Measurements from ENCODE around the gene MIPOL1. TPM values are rescaled to one million over a fixed set of nuclear protein-coding genes. Genes with fewer than 3 reads are reported as not detected.

The MIPOL1 gene
- total RNA-seq, 1 donor from 2014 or later: 18.4 TPM

DNA sequence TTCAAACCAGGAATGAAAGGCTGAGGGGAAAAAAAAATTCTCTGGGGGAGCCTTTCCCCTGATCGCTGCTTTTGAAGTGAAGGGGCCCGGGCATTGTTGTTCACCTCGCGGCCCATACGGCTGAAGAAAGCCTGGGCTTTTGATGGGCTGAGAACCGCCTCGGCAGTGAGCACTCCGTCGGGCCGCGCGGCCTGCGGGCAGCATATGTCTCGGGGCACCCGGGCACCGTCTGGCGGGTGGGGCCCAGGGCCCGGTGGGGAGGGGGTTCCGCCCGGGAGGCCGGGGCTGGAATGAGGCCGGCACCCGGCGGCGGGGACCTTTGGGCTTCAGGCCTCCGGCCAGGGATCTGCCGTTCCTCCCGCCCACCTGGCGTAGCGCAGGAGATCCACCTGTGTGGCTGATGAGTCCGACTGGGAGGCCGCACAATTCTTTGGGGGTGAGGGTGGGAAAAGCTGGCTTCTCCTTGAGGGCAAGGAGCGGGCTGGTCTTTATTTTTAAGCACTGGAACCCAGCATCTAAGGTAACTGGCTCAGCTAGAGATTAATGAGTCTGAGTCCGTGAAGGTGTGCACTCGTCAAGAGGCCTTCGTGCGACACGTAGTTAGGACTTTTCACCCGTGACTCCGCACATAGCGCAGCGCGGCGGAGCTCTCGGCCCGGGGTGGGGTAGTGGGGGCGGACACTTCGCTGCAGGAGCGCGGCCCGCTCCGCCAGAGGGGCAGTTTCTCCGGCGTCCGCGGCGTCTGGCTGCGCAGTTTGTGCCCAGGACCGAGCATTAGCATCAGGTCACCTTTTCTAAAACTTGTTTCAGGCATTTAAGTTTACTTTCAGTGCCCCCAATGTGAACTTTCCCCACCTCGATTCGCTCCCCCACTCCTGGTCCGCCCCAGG is 386.7 kb downstream of the MIPOL1 start:
- no peak overlapping the region for H3K27ac ChIP-seq
- TF ChIP-seq, protein P1, sequence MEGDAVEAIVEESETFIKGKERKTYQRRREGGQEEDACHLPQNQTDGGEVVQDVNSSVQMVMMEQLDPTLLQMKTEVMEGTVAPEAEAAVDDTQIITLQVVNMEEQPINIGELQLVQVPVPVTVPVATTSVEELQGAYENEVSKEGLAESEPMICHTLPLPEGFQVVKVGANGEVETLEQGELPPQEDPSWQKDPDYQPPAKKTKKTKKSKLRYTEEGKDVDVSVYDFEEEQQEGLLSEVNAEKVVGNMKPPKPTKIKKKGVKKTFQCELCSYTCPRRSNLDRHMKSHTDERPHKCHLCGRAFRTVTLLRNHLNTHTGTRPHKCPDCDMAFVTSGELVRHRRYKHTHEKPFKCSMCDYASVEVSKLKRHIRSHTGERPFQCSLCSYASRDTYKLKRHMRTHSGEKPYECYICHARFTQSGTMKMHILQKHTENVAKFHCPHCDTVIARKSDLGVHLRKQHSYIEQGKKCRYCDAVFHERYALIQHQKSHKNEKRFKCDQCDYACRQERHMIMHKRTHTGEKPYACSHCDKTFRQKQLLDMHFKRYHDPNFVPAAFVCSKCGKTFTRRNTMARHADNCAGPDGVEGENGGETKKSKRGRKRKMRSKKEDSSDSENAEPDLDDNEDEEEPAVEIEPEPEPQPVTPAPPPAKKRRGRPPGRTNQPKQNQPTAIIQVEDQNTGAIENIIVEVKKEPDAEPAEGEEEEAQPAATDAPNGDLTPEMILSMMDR (IDR thresholded peaks at IDR 0.05): no peak
- TF ChIP-seq EZH2 (IDR thresholded peaks at IDR 0.05): peak; percentile 80
- peak; percentile 87 for TF ChIP-seq EZH2phosphoT487 (IDR thresholded peaks at IDR 0.05)
- peak overlapping the region; percentile 76 for H3K4me2 ChIP-seq
- no peaks in the 10 kb centered on the region for H3K9me3 ChIP-seq (ENCODE audit: low read depth)
- Mint-ChIP-seq H3K36me3 (no peaks in the 10 kb centered on the region), H3K4me1 (peaks cover 45% of the 10 kb centered on the region), H3K27ac (no peak overlapping the region), H3K4me3 (peak overlapping the region; percentile 77), H3K9me3 (no peaks in the 10 kb centered on the region), H3K27me3 (ENCODE audit: insufficient read depth, low read depth) (peaks cover 61% of the 10 kb centered on the region)
- no peaks in the 10 kb centered on the region for H3K36me3 ChIP-seq
- no peak overlapping the region for H2AFZ ChIP-seq (replicated peaks)
- no peak overlapping the region for H3K9ac ChIP-seq
- no peaks in the 10 kb centered on the region for H3K79me2 ChIP-seq (ENCODE audit: low read depth)
- peaks cover 54% of the 10 kb centered on the region for H3F3A ChIP-seq (ENCODE audit: low read depth)
- peaks cover 100% of the 10 kb centered on the region for H3K27me3 ChIP-seq
- H3K4me1 ChIP-seq: peaks cover 37% of the 10 kb centered on the region
- H3K4me3 ChIP-seq: peak overlapping the region; percentile 34
- peaks cover 87% of the 10 kb centered on the region for H4K20me1 ChIP-seq (ENCODE audit: low read depth)
- DNase-seq (ENCODE audit: low spot score): no peak

DNA sequence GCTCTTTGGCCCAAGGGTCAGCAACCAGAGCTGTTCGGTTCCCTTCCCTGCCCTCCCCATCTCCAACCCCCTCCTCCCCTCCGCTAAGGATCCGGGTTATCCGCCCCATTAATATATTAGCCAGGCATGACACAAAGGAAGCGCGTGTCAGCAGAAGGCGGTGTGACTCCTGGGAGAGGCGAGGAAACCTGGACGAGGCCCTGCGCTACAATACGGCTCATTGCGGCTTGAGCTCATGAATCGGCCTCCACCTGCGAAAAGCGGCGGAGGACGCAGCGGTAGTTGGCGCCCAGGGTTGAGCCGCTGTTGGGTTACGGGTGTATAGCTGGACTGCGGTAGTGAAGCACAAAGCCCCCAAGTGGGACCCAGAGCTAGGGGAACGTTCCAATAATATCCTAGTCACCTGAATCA is 387.4 kb downstream of the MIPOL1 start:
- Histone ChIP-seq H2AFZ (replicated peaks) (no peak overlapping the region), H3K27me3 (peaks cover 100% of the 10 kb centered on the region), H3K4me1 (peaks cover 37% of the 10 kb centered on the region), H3K9ac (no peak overlapping the region), H3K9me3 (ENCODE audit: low read depth) (no peaks in the 10 kb centered on the region), H3K4me2 (peak overlapping the region; percentile 76), H4K20me1 (ENCODE audit: low read depth) (peaks cover 87% of the 10 kb centered on the region), H3K36me3 (no peaks in the 10 kb centered on the region), H3K27ac (no peak overlapping the region), H3F3A (ENCODE audit: low read depth) (peaks cover 59% of the 10 kb centered on the region), H3K79me2 (ENCODE audit: low read depth) (no peaks in the 10 kb centered on the region), H3K4me3 (no peak overlapping the region)
- Mint-ChIP-seq H3K36me3 (no peaks in the 10 kb centered on the region), H3K4me3 (peak overlapping the region; percentile 68), H3K9me3 (no peaks in the 10 kb centered on the region), H3K27ac (no peak overlapping the region), H3K27me3 (ENCODE audit: insufficient read depth, low read depth) (peaks cover 66% of the 10 kb centered on the region), H3K4me1 (peaks cover 39% of the 10 kb centered on the region)
- TF ChIP-seq EZH2 (IDR thresholded peaks at IDR 0.05): peak; percentile 44
- peak; percentile 8 for TF ChIP-seq EZH2phosphoT487 (IDR thresholded peaks at IDR 0.05)
- TF ChIP-seq, protein P1 (IDR thresholded peaks at IDR 0.05): no peak
- peak; percentile 66 for DNase-seq (ENCODE audit: low spot score)

DNA sequence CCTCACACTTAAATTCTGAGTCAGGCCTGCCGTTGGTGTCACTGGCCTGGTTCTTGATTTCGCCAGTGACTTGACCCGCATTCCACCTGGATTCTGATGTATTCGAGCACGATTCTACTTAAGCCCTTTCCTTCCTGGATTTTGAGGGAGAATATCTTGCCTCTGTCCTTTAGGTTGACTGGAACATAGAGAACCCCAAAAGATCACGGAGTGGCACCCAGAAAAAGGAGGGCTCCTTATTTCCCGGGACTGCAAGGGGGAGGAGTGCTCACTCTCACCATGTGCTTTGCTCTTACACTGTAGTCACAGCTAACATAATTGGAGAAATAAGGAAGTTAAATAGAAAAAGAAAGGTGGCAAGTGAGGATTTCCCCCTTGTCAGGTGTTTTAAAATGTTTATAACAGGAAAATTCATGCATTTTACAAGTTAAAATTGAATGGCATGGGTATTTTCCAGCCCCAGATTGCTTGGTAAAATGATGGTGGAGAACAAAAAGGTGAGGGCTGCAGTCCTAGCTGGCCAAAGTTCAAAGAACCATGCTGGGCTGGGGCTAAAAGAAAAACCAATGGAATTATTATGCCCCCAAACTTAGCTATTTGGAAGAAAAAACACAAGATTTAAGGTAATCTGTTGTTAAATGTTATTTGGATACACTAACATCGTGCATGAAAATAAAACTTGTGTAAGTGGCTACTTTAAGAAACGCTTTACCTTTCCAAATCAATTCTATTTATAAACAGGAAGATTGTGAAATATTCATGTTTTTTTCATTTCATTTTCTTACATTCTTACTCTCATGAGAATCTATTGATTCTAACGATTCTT is 388.4 kb downstream of the MIPOL1 start:
- H3K9me3 ChIP-seq (ENCODE audit: low read depth): no peaks in the 10 kb centered on the region
- no peak overlapping the region for H3K4me2 ChIP-seq
- H3K4me3 ChIP-seq: no peak overlapping the region
- H3K27ac Mint-ChIP-seq: no peak overlapping the region
- H3K4me1 ChIP-seq: peaks cover 37% of the 10 kb centered on the region
- no peak overlapping the region for H3K4me3 Mint-ChIP-seq
- H3K27me3 Mint-ChIP-seq (ENCODE audit: insufficient read depth, low read depth): peaks cover 77% of the 10 kb centered on the region
- no peaks in the 10 kb centered on the region for H3K79me2 ChIP-seq (ENCODE audit: low read depth)
- H3K36me3 Mint-ChIP-seq: no peaks in the 10 kb centered on the region
- peaks cover 100% of the 10 kb centered on the region for H3K27me3 ChIP-seq
- no peak for TF ChIP-seq EZH2 (IDR thresholded peaks at IDR 0.05)
- TF ChIP-seq, protein P1 (IDR thresholded peaks at IDR 0.05): no peak
- no peak for TF ChIP-seq EZH2phosphoT487 (IDR thresholded peaks at IDR 0.05)
- DNase-seq (ENCODE audit: low spot score): peak; percentile 36
- no peak overlapping the region for H3K9ac ChIP-seq
- no peaks in the 10 kb centered on the region for H3K36me3 ChIP-seq
- H3K27ac ChIP-seq: no peak overlapping the region
- H2AFZ ChIP-seq (replicated peaks): no peak overlapping the region
- peaks cover 70% of the 10 kb centered on the region for H3F3A ChIP-seq (ENCODE audit: low read depth)
- H3K9me3 Mint-ChIP-seq: no peaks in the 10 kb centered on the region
- peaks cover 42% of the 10 kb centered on the region for H3K4me1 Mint-ChIP-seq
- H4K20me1 ChIP-seq (ENCODE audit: low read depth): peaks cover 93% of the 10 kb centered on the region
